Lung (tissue), 12 donors: ENCODE measurements around the gene PLSCR1. TPM values are rescaled to one million over a fixed set of nuclear protein-coding genes. Genes with fewer than 3 reads are reported as not detected.

Source experiments
- ATAC-seq: fragments of 200-7000 bp; cut with Tn5 transposase; one replicate; pipeline ENCODE4 v1.9.1; 2020; ENCODE audit warnings: moderate number of reproducible peaks; ENCODE audit not compliant: insufficient read depth, low FRiP score
- DNase-seq, 3 donors: peaks; one replicate each; pipeline ENCODE4 v3.0.0-alpha.2; 2013 to 2017
- H3K27ac ChIP-seq, 2 donors: one replicate each; pipeline ENCODE4 v1.5.1; 2013; ENCODE audit warnings: mild to moderate bottlenecking in 2 of 2, moderate library complexity in 2 of 2, control low read depth in 1 of 2, inconsistent platforms in 1 of 2, low read depth in 1 of 2, low read length in 1 of 2
- H3K27me3 ChIP-seq, 3 donors: one replicate each; pipeline ENCODE4 v1.5.1; 2013; ENCODE audit warnings: low read length in 2 of 3; ENCODE audit not compliant: control insufficient read depth in 3 of 3, insufficient read depth in 3 of 3
- H3K36me3 ChIP-seq, 4 donors: one replicate each; pipeline ENCODE4 v1.5.1; 2013; ENCODE audit warnings: low read length in 4 of 4, mild to moderate bottlenecking in 1 of 4, moderate library complexity in 1 of 4; ENCODE audit not compliant: control insufficient read depth in 4 of 4, insufficient read depth in 4 of 4
- H3K4me1 ChIP-seq, 5 donors: one replicate each; pipeline ENCODE4 v1.5.1; 2013; ENCODE audit warnings: low read length in 5 of 5, mild to moderate bottlenecking in 2 of 5, moderate library complexity in 1 of 5; ENCODE audit not compliant: control insufficient read depth in 5 of 5, insufficient read depth in 5 of 5
- H3K4me3 ChIP-seq: one replicate; pipeline ENCODE4 v1.5.1; 2013; ENCODE audit warnings: mild to moderate bottlenecking, control low read depth, moderate library complexity
- H3K9ac ChIP-seq, 2 donors: one replicate each; pipeline ENCODE4 v1.5.1; 2013; ENCODE audit warnings: low read length in 2 of 2, control low read depth in 1 of 2; ENCODE audit not compliant: insufficient read depth in 1 of 2
- H3K9me3 ChIP-seq, 4 donors: one replicate each; pipeline ENCODE4 v1.5.1; 2013; ENCODE audit warnings: low read length in 3 of 4, mild to moderate bottlenecking in 1 of 4, moderate library complexity in 1 of 4; ENCODE audit not compliant: control insufficient read depth in 4 of 4, insufficient read depth in 3 of 4
- WGBS, 2 donors: extraction: QIAGEN DNeasy Blood & Tissue Kit; methylation state at CpG; one replicate each; pipeline ENCODE4 v1.1.7; 2013; 5-methylcytosine and 5-hydroxymethylcytosine counted together
- polyA plus RNA-seq, 2 donors: library from polyadenylated mRNA; stranded (reverse); fragments of 200-250 nt; gene quantifications; one replicate each; pipeline ENCODE4 v1.2.1, GENCODE V29; 2013
- total RNA-seq, 2 donors: library from RNA; depleted of rRNA in 1 of 2; stranded (reverse); fragments of >200 nt in 1 of 2; gene quantifications; one replicate each; pipeline ENCODE4 v1.2.1, GENCODE V29; 2014 to 2021
- TF ChIP-seq, protein P1 (sequence below): IDR thresholded peaks from 2 replicates; pipeline ENCODE4 v1.5.1; 2012; ENCODE audit warnings: mild to moderate bottlenecking; ENCODE audit errors: control extremely low read depth, extremely low read depth
- donor health status: control.
- donor health status: control.
- donor health status: Bipolar disorder and iron deficiency.
- donor health status: healthy.
- donor health status: DM: yes; HTN: yes; CAD: no.

The PLSCR1 gene
- total and polyA plus RNA-seq, 4 donors = 38.6 to 211 (median 108) TPM

DNA sequence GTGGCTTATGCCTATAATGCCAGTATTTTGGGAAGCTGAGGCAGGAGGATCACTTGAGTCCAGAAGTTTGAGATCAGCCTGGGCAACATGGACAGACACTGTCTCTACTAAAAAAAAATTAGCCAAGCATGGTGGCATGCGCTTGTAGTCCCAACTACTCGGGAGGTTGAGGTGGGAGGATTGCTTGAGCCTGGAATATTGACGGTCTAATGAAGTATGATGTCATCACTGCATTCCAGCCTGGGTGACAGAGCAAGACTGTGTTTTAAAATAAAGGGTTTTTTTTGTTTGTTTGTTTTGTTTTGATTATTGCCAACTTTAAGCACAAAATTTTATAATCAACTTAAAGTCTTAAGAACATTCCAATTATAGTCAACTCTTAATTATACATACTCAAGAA is 6.8 kb downstream of the PLSCR1 start:
- Histone ChIP-seq H3K9me3 (no peaks in the 10 kb centered on the region), H3K27me3 (no peaks in the 10 kb centered on the region), H3K4me1 (peaks cover 3 to 22% (median 9%) of the 10 kb centered on the region in 5 donors), H3K27ac (peak overlapping the region in 1 of 2 donors; percentile 64), H3K36me3 (peaks cover 0 to 7% (median 6%) of the 10 kb centered on the region in 4 donors), H3K9ac (no peak overlapping the region), H3K4me3 (no peak overlapping the region)
- TF ChIP-seq, protein P1, sequence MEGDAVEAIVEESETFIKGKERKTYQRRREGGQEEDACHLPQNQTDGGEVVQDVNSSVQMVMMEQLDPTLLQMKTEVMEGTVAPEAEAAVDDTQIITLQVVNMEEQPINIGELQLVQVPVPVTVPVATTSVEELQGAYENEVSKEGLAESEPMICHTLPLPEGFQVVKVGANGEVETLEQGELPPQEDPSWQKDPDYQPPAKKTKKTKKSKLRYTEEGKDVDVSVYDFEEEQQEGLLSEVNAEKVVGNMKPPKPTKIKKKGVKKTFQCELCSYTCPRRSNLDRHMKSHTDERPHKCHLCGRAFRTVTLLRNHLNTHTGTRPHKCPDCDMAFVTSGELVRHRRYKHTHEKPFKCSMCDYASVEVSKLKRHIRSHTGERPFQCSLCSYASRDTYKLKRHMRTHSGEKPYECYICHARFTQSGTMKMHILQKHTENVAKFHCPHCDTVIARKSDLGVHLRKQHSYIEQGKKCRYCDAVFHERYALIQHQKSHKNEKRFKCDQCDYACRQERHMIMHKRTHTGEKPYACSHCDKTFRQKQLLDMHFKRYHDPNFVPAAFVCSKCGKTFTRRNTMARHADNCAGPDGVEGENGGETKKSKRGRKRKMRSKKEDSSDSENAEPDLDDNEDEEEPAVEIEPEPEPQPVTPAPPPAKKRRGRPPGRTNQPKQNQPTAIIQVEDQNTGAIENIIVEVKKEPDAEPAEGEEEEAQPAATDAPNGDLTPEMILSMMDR = no peak
- no peak for ATAC-seq
- no peak for DNase-seq
- WGBS, 2 donors = 90 to 93% methylated on average over 3 of the region's 3 CpGs

DNA sequence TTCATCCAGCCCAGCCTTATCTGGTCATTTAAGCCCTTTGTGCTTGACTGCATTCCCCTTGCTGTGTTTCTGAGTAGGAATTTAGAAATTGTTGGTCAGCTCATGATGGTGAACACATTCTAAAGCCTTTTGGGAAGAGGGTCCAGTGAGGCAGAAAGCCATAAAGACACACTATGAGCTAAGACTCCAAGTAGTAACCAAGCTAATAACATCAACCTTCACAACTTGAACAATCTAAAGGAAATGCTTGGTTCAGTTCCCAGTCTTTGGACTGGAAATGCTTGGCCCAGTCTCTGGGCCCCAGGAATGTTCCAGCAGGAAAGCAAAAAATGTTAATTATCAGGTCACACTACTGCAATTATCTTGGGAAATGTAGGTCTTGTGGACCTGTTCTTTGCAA is 7.7 kb downstream of the PLSCR1 start:
- TF ChIP-seq, protein P1 = no peak
- no peak overlapping the region for H3K4me3 ChIP-seq

DNA sequence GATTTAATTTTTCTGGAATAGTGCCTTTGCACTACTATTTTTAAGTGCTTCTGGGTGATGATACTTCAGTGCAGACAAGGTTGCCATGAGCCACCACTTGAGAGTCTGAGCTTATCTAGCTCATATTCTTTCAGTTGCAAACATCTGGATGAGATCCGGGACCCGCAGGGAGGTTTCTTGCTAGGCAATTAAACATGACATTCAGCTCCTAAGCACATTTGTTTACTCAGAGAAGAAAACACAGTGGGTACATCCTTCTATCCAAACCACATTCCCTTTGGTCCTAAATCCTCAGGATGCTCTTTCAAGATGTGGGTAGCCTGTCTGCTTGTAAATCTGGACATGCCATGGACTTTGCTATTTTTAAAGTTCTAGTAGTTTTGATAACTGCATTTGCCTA is 12.0 kb downstream of the PLSCR1 start:
- DNase-seq = no peak
- Histone ChIP-seq H3K27me3 (no peaks in the 10 kb centered on the region), H3K36me3 (peaks cover 9 to 19% (median 13%) of the 10 kb centered on the region in 4 donors), H3K27ac (no peak overlapping the region), H3K9ac (no peak overlapping the region), H3K9me3 (no peaks in the 10 kb centered on the region), H3K4me1 (peaks cover 0 to 17% (median 2%) of the 10 kb centered on the region in 5 donors), H3K4me3 (no peak overlapping the region)
- no peak for ATAC-seq
- TF ChIP-seq, protein P1 = no peak
- 66 to 92% methylated on average over 2 of the region's 2 CpGs for WGBS, 2 donors

More for the DNA sequence above, 7.7 kb downstream of the PLSCR1 start:
- Histone ChIP-seq H3K27me3 (no peaks in the 10 kb centered on the region), H3K4me1 (peaks cover under 1 to 22% (median 3%) of the 10 kb centered on the region in 5 donors), H3K9ac (no peak overlapping the region), H3K9me3 (no peaks in the 10 kb centered on the region), H3K27ac (peak overlapping the region in 1 of 2 donors; percentile 33), H3K36me3 (peaks cover 5 to 12% (median 8%) of the 10 kb centered on the region in 4 donors)
- peak in 2 of 3 donors; percentile 29 to 32 for DNase-seq
- no peak for ATAC-seq

DNA sequence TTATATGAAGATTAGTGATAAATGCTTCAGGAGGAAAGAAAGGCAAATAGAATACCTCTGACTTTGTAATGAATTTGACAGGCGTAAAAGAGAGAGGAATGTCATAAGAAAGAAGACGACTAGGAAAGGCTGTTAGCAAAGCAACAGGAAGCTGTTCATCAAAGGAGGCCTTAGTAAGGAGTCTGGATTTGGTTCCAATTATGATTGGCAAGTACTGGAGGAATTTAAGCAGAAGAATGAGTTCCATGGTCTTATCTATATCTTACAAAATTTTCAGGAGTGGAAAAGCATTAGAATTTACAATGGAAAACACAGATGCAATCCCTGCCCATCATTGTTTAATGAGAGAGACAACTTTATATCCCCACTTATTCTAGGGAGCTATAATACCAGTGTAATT is 13.8 kb downstream of the PLSCR1 start:
- ATAC-seq (no peak), DNase-seq (no peak)
- TF ChIP-seq, protein P1 = no peak
- Histone ChIP-seq H3K36me3 (peaks cover 10 to 19% (median 14%) of the 10 kb centered on the region in 4 donors), H3K27me3 (no peaks in the 10 kb centered on the region), H3K9me3 (no peaks in the 10 kb centered on the region), H3K27ac (no peak overlapping the region), H3K9ac (no peak overlapping the region), H3K4me1 (peaks cover 0 to 12% (median 0%) of the 10 kb centered on the region in 5 donors), H3K4me3 (no peak overlapping the region)
- WGBS, 2 donors = 65 to 81% methylated on average over 2 of the region's 2 CpGs
